Kidney epithelial cell (primary cell): ENCODE results near the gene C16orf54. TPM values are rescaled to one million over a fixed set of nuclear protein-coding genes. Genes with fewer than 3 reads are reported as not detected.

ENCODE experiments used
- DNase-seq: peaks from one replicate; pipeline ENCODE4 v3.0.0-alpha.2; 2010; ENCODE audit warnings: low read depth
- H3K27me3 ChIP-seq: 2 replicates; pipeline ENCODE4 v1.6.0; 2011; ENCODE audit warnings: low read length; ENCODE audit not compliant: control insufficient read depth, insufficient read depth
- H3K36me3 ChIP-seq: 2 replicates; pipeline ENCODE4 v1.5.1; 2011; ENCODE audit warnings: low read length; ENCODE audit not compliant: control insufficient read depth, insufficient read depth
- H3K4me3 ChIP-seq: 2 replicates; pipeline ENCODE4 v1.5.1; 2011; ENCODE audit warnings: low read depth, mild to moderate bottlenecking, control low read depth, low read length
- total RNA-seq: library from RNA; depleted of rRNA; stranded (reverse); fragments of >200 nt; gene quantifications from 2 replicates; pipeline ENCODE4 v1.2.3, GENCODE V29; 2015
- TF ChIP-seq, protein P1 (sequence below): IDR thresholded peaks from 2 replicates; pipeline ENCODE4 v1.5.1; 2011; ENCODE audit warnings: mild to moderate bottlenecking, moderate library complexity, low read length, control low read depth, inconsistent platforms; ENCODE audit not compliant: insufficient read depth, poor library complexity, severe bottlenecking

The C16orf54 gene
- total RNA-seq, 1 donor from 2014 or later: not detected

DNA sequence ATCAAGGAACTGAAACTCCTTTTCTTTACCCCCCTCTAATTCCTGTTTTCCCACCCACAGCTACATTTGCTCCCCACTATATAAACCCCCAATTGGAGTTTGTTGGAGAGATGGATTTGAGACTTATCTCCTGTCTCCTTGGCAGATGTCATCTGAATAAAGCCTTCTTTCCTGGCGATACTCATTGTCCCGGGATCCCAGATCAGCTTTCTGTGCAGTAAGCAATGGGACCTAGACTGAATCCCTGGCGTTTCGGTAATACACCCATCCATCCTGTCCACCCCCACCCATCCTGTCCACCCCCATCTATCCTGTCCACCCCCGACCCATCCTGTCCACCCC, 44.6 kb downstream of the C16orf54 start:
- Histone ChIP-seq H3K4me3 (no peak overlapping the region), H3K27me3 (no peaks in the 10 kb centered on the region), H3K36me3 (peaks cover 1% of the 10 kb centered on the region)
- no peak for DNase-seq
- TF ChIP-seq, protein P1, sequence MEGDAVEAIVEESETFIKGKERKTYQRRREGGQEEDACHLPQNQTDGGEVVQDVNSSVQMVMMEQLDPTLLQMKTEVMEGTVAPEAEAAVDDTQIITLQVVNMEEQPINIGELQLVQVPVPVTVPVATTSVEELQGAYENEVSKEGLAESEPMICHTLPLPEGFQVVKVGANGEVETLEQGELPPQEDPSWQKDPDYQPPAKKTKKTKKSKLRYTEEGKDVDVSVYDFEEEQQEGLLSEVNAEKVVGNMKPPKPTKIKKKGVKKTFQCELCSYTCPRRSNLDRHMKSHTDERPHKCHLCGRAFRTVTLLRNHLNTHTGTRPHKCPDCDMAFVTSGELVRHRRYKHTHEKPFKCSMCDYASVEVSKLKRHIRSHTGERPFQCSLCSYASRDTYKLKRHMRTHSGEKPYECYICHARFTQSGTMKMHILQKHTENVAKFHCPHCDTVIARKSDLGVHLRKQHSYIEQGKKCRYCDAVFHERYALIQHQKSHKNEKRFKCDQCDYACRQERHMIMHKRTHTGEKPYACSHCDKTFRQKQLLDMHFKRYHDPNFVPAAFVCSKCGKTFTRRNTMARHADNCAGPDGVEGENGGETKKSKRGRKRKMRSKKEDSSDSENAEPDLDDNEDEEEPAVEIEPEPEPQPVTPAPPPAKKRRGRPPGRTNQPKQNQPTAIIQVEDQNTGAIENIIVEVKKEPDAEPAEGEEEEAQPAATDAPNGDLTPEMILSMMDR: no peak

DNA sequence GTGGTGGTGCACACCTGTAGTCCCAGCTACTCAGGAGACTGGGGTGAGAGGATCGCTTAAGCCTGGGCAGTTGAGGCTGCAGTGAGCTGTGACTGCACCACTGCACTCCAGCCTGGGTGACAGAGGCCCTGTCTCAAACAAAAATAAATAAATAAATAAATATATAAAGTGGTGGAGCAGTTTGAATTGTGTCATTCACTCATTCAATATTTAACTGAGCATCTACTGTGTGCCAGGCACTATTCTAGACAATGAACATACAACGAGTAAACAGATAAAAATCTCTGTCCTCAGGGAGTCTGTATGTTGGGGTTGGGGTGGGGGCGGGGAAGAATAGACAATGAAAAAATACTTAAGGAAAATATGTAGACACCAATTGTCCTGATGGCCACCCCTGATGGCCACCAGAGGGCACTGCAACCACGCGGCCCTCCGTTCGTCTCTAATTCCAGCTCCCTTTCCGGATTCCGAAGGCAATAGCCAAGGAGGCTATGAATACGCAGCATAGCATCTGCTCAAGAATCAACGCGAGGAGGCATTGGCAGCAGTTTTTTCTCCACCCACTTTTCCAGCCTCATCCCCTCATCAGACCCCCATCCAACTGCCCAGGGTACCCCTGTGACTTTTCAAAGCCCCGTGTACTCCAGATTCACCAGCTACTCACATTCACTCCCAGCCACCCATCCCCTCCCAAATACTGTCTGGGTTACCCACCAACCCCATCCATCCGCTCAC, 45.4 kb downstream of the C16orf54 start:
- DNase-seq: peak; percentile 42
- Histone ChIP-seq H3K36me3 (peaks cover 1% of the 10 kb centered on the region), H3K4me3 (no peak overlapping the region), H3K27me3 (no peaks in the 10 kb centered on the region)
- TF ChIP-seq, protein P1: peak; percentile 92

DNA sequence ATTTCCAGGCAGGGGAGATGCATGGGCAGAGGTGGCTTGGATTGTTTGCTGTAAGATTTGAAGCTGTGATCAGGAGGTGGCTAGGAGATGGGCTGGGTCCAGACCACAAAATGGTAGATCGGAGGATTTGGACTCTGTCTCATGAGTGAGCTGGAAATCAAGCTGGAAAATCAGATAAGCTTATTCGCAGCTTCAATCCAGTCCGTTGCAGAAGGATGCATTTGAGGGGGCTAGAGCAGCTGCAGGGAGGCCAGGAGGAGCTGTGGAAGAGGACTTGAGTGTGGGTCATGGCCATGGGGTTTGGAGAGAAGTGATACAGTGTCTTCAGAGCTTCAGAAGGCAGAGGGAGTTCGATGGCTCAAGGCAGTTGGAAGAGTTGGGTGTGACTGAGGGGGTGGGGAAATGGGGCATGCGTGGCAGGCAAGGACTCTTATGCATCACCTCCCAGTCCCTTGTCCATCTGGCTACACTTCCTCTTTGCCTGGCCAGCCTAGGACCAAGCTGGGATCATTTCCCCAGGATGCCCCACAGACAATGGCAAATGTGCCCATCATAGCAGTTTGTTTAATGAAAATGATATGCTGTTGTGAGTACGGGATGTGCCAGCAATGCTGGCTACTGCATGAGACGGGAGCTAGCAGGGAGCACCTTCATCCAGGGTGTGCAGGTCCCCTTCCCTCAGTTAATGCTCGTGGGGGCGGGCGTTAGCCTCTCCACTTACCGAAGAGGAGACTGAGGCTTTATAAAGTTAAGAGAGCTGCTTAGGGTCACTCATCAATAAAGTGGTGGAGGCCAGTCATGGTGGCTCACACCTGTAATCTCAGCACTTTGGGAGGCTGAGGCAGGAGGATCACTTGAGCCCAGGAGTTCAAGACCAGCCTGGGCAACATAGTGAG, 46.2 kb downstream of the C16orf54 start:
- Histone ChIP-seq H3K27me3 (no peaks in the 10 kb centered on the region), H3K36me3 (peaks cover 1% of the 10 kb centered on the region), H3K4me3 (no peak overlapping the region)
- no peak for DNase-seq
- TF ChIP-seq, protein P1: no peak

DNA sequence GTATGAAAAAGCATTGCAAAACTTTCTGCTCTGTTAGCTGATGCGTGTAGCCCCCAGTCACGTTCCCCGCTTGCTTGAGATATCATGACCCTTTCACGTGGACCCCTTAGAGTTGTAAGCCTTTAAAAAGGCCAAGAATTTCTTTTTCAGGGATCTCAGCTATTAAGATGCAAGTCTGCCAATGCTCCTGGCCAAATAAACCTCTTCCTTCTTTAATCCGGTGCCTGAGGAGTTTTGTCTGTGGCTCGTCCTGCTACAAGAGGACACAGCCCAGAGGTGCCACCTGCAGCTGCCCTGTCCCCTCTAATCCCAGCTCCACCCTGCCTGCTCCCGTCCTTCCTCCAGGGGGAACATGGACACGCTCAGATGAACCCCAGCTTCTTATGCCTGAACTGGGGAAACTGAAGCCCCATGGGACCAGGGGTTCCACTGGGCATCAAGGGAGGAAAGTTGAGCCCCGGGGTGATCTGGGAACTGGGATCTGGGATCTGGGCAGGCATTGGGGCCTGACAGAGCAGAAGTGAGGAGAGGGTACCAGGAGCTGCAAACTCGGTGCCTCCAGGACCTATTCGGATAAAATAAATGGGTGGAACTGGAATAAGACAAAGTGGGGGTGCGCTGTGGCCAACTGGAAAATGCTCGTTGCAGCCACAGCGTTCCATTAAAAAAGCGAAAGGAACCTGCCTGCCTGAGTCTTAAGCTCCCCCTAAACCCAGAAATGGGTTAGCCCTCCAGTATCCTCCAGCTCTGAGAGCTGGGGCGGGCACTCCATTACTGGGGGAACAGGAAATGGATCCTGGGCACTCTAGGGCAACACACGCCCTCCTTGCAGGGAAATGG, 47.1 kb downstream of the C16orf54 start:
- peaks cover 1% of the 10 kb centered on the region for H3K36me3 ChIP-seq
- TF ChIP-seq, protein P1: no peak
- DNase-seq: no peak
- H3K27me3 ChIP-seq: no peaks in the 10 kb centered on the region
- H3K4me3 ChIP-seq: no peak overlapping the region

DNA sequence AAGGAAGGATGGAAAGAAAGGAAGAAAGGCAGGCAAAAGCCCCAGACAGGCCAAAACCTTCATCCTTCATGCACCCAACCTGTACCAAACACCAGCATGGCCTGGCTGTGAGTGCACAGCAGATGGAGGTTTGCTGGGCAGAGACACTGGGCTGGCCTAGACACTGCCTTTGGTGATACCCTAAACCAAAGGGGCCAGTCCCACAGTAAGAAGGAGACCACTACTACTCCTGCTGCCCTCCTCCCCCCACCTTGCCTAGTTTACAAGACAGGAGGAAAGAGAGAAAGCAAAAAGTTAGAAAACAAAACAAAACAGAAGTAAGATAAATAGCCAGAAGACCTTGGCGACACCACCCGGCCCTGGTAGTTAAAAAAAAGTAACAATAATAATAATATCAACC, 47.7 kb downstream of the C16orf54 start:
- TF ChIP-seq, protein P1: no peak
- H3K27me3 ChIP-seq: no peaks in the 10 kb centered on the region
- no peak overlapping the region for H3K4me3 ChIP-seq
- no peak for DNase-seq
- H3K36me3 ChIP-seq: peaks cover 1% of the 10 kb centered on the region
